Naive thymus-derived CD8-positive, alpha-beta T cell (primary cell): ENCODE results near the gene CFAP58. TPM values are rescaled to one million over a fixed set of nuclear protein-coding genes. Genes with fewer than 3 reads are reported as not detected.

ENCODE experiments used
- polyA plus RNA-seq, 3 donors: library from polyadenylated mRNA; unstranded; fragments of 300-500 nt; fragmentation: Illumina TruSeq; gene quantifications; one replicate each; pipeline ENCODE4 v1.2.3, GENCODE V29; 2021
- total RNA-seq, 8 experiments: library from RNA in 2 of 8; stranded (reverse) in 2 of 8; gene quantifications; one replicate each; pipeline ENCODE4 v1.2.3 and lab custom pipeline; 2021 to 2026

CFAP58 gene
- total and polyA plus RNA-seq, 5 experiments from 2014 or later, result not detected

Other genes starting within 250 kb of the CFAP58 start
- gene SFR1, start 231.7 kb upstream of the CFAP58 start, total RNA-seq, result 10 to 100 TPM; 15.5 to 17.3 TPM
- 10 to 100 TPM; 12.9 to 18.2 (median 14.4) TPM for gene SFR1, start 231.7 kb upstream of the CFAP58 start, polyA plus RNA-seq
- under 1 TPM; 0.16 to 0.39 TPM for gene CFAP43, start 121.5 kb upstream of the CFAP58 start, total RNA-seq
- not detected for gene CFAP43, start 121.5 kb upstream of the CFAP58 start, polyA plus RNA-seq
- gene GSTO1, start 98.9 kb upstream of the CFAP58 start, total RNA-seq, result 10 to 100 TPM; 38.7 to 44.3 TPM
- gene GSTO1, start 98.9 kb upstream of the CFAP58 start, polyA plus RNA-seq, result 100 to 1,000 TPM; 119 to 135 (median 134) TPM
- gene GSTO2, start 84.6 kb upstream of the CFAP58 start, total RNA-seq, result 1 to 10 TPM; 1.4 to 1.5 TPM
- 1 to 10 TPM in 2 of 3 donors, under 1 TPM in 1; 0.15 to 2.0 (median 1.1) TPM for gene GSTO2, start 84.6 kb upstream of the CFAP58 start, polyA plus RNA-seq
- 10 to 100 TPM; 14.2 to 16.0 TPM for gene ITPRIP, start 15.4 kb upstream of the CFAP58 start, total RNA-seq
- gene ITPRIP, start 15.4 kb upstream of the CFAP58 start, polyA plus RNA-seq, result 10 to 100 TPM; 10.6 to 16.0 (median 15.6) TPM